Measurements from ENCODE around the gene CROCC. TPM values are rescaled to one million over a fixed set of nuclear protein-coding genes. Genes with fewer than 3 reads are reported as not detected.
"Not testable (repeated sequence)": the region's sequence is repeated elsewhere in the genome, so short reads cannot be mapped to it uniquely, and the experiment has no call there.

CROCC gene
- total RNA-seq, 2 donors from 2014 or later = 12.6 to 21.6 TPM

GRCh38 chr1:16912742-16913141 is 9.0 kb upstream of the CROCC start:
- intact Hi-C loops (cut with DNase I) = not testable (repeated sequence)
- peak; percentile 81 for DNase-seq (ENCODE audit: low spot score)

- intact Hi-C loops (cut with DNase I) = no loop called here
- peak; percentile 87 for DNase-seq (ENCODE audit: low spot score)
These were observed 8.4 kb upstream of the CROCC start for GRCh38 chr1:16913181-16913832.

GRCh38 chr1:16913833-16914662 is 7.7 kb upstream of the CROCC start:
- DNase-seq (ENCODE audit: low spot score) = peak; percentile 100
- intact Hi-C loops (cut with DNase I) = no loop called here

GRCh38 chr1:16914928-16915626 is 6.7 kb upstream of the CROCC start:
- DNase-seq (ENCODE audit: low spot score) = peak; percentile 78
- intact Hi-C loops (cut with DNase I) = not testable (repeated sequence)

- intact Hi-C loops (cut with DNase I) = no loop called here
- peak; percentile 80 for DNase-seq (ENCODE audit: low spot score)
These were observed 6.1 kb upstream of the CROCC start for GRCh38 chr1:16915627-16915973.

- intact Hi-C loops (cut with DNase I) = not testable (repeated sequence)
- DNase-seq (ENCODE audit: low spot score) = peak; percentile 75
These were observed 5.5 kb upstream of the CROCC start for GRCh38 chr1:16916036-16916880.

- intact Hi-C loops (cut with DNase I) = no loop called here
- DNase-seq (ENCODE audit: low spot score) = peak; percentile 74
These were observed 3.4 kb upstream of the CROCC start for GRCh38 chr1:16918371-16918770.

- DNase-seq (ENCODE audit: low spot score) = peak; percentile 81
- intact Hi-C loops (cut with DNase I) = not testable (repeated sequence)
These were observed 2.6 kb upstream of the CROCC start for GRCh38 chr1:16918936-16919665.

- intact Hi-C loops (cut with DNase I) = no loop called here
- DNase-seq (ENCODE audit: low spot score) = peak; percentile 70
These were observed 780 bp upstream of the CROCC start for GRCh38 chr1:16920951-16921350.

GRCh38 chr1:16922466-16922865 is 735 bp downstream of the CROCC start:
- DNase-seq (ENCODE audit: low spot score) = peak; percentile 73
- intact Hi-C loops (cut with DNase I) = no loop called here

- intact Hi-C loops (cut with DNase I) = no loop called here
- DNase-seq (ENCODE audit: low spot score) = peak; percentile 83
These were observed 1.2 kb downstream of the CROCC start for GRCh38 chr1:16922885-16923431.

GRCh38 chr1:16924216-16924918 is 2.6 kb downstream of the CROCC start:
- DNase-seq (ENCODE audit: low spot score) = peak; percentile 84
- intact Hi-C loops (cut with DNase I) = no loop called here

- intact Hi-C loops (cut with DNase I) = loop anchor here in 1 of 2 donors (5.0 kb wide), 1 partner anchor 1083 kb away; no protein-coding TSS in a partner anchor
- peak; percentile 82 for DNase-seq (ENCODE audit: low spot score)
These were observed 3.3 kb downstream of the CROCC start for GRCh38 chr1:16924919-16925477.

- peak; percentile 84 for DNase-seq (ENCODE audit: low spot score)
- intact Hi-C loops (cut with DNase I) = loop anchor here in 1 of 2 donors (5.0 kb wide), 1 partner anchor 1084 kb away; no protein-coding TSS in a partner anchor
These were observed 4.1 kb downstream of the CROCC start for GRCh38 chr1:16925635-16926490.

GRCh38 chr1:16926491-16927073 is 4.9 kb downstream of the CROCC start:
- DNase-seq (ENCODE audit: low spot score) = no peak
- intact Hi-C loops (cut with DNase I) = loop anchor here in 1 of 2 donors (5.0 kb wide), 1 partner anchor 1084 kb away; no protein-coding TSS in a partner anchor

- no peak for DNase-seq (ENCODE audit: low spot score)
- intact Hi-C loops (cut with DNase I) = loop anchor here in 1 of 2 donors (5.0 kb wide), 1 partner anchor 1085 kb away; no protein-coding TSS in a partner anchor
These were observed 5.5 kb downstream of the CROCC start for GRCh38 chr1:16927256-16927655.

Measured in posterior vena cava (tissue), 2 donors.